Uterus (tissue), 2 donors: ENCODE results near the gene SPON1.

ENCODE experiments used
- CTCF ChIP-seq, 4 experiments: fragments of 200-600 bp in 2 of 4; fragments of 450-650 bp in 2 of 4; sonication (generic) in 2 of 4; IDR thresholded peaks; one replicate each; pipeline ENCODE4 v1.5.1; 2016 to 2019; ENCODE audit warnings: antibody characterized with exemption in 4 of 4, mild to moderate bottlenecking in 2 of 4, moderate library complexity in 1 of 4
- POLR2A ChIP-seq, 2 donors: fragments of 450-650 bp; IDR thresholded peaks; one replicate each; pipeline ENCODE4 v1.6.1; 2016; ENCODE audit warnings: antibody characterized with exemption in 2 of 2, mild to moderate bottlenecking in 1 of 2, moderate library complexity in 1 of 2

GRCh38 chr11:14314127-14314526 is 351.6 kb downstream of the SPON1 start:
- no peak for TF ChIP-seq CTCF (IDR thresholded peaks at IDR 0.05)
- no peak for TF ChIP-seq POLR2A (IDR thresholded peaks at IDR 0.05)
